ENCODE results near the gene CAMSAP1. TPM values are rescaled to one million over a fixed set of nuclear protein-coding genes. Genes with fewer than 3 reads are reported as not detected.
"Not testable (repeated sequence)": the region's sequence is repeated elsewhere in the genome, so short reads cannot be mapped to it uniquely, and the experiment has no call there.

The CAMSAP1 gene
- total RNA-seq, 1 experiment from 2014 or later: 52.7 TPM

GRCh38 chr9:135919318-135919890, 12.1 kb upstream of the CAMSAP1 start:
- H3K9me3 ChIP-seq (ENCODE audit: control insufficient read depth, low read depth, low read length): peaks cover 35% of the 10 kb centered on the region

GRCh38 chr9:135916227-135916626, 8.9 kb upstream of the CAMSAP1 start:
- H2BK20ac ChIP-seq (ENCODE audit: low read depth, low read length, poor library complexity, severe bottlenecking); H2BK15ac ChIP-seq (ENCODE audit: low read depth, low read length); H2BK5ac ChIP-seq (ENCODE audit: insufficient read length, low read length); H3K4me3 Mint-ChIP-seq; H2AK5ac ChIP-seq (ENCODE audit: insufficient read length, low read length); H3K18ac ChIP-seq (ENCODE audit: insufficient read length, low read depth, low read length); H2AFZ ChIP-seq (ENCODE audit: low read length); H3K4me1 Mint-ChIP-seq; H4K5ac ChIP-seq (ENCODE audit: insufficient read length, low read depth, low read length); H3K56ac ChIP-seq (ENCODE audit: insufficient read length, low read depth, low read length); H3K9ac ChIP-seq (ENCODE audit: extremely low read depth, insufficient read length, low read length); H3K14ac ChIP-seq (ENCODE audit: insufficient read depth, low read length); H2BK120ac ChIP-seq (ENCODE audit: low read depth, low read length, poor library complexity, severe bottlenecking); H4K20me1 ChIP-seq (ENCODE audit: control insufficient read depth, insufficient read depth, insufficient read length); H3K4ac ChIP-seq (ENCODE audit: low read depth, low read length); H3K4me2 ChIP-seq (ENCODE audit: insufficient read depth, insufficient read length, low read length); H3K27ac ChIP-seq (ENCODE audit: insufficient read length, low read depth, low read length); H3K79me2 ChIP-seq (ENCODE audit: insufficient read depth, low read length); H3K23me2 ChIP-seq (ENCODE audit: insufficient read length, low read depth, low read length, poor library complexity, severe bottlenecking); H3K23ac ChIP-seq (ENCODE audit: insufficient read length, low read depth, low read length); H3K79me1 ChIP-seq (ENCODE audit: insufficient read depth, low read depth, low read length, poor library complexity, severe bottlenecking); H2BK12ac ChIP-seq (ENCODE audit: insufficient read length, low read depth, low read length); H3T11ph ChIP-seq (ENCODE audit: low read length); H3K4me1 ChIP-seq (ENCODE audit: insufficient read depth, low read length); H4K8ac ChIP-seq (replicated peaks; ENCODE audit: insufficient read length, low read depth, low read length); H4K91ac ChIP-seq (ENCODE audit: insufficient read length, low read depth, low read length); DNase-seq; H3K27me3 ChIP-seq (ENCODE audit: insufficient read depth, low read length); H3K27ac Mint-ChIP-seq: not testable (repeated sequence)
- peaks cover 41% of the 10 kb centered on the region for H3K9me3 ChIP-seq (ENCODE audit: control insufficient read depth, low read depth, low read length)
- H3K36me3 Mint-ChIP-seq (ENCODE audit: insufficient read depth in 1 of 3, low read depth in 3 of 3): peaks cover 78 to 81% (median 78%) of the 10 kb centered on the region in 3 experiments
- peaks cover 54% of the 10 kb centered on the region for H3K27me3 Mint-ChIP-seq (ENCODE audit: low read depth)
- H3K9me3 Mint-ChIP-seq: peaks cover 64 to 84% of the 10 kb centered on the region in 2 experiments
- WGBS (ENCODE audit: extremely low coverage, insufficient read length, low lambda C conversion rate): no CpG with 5 or more reads among the region's 12 CpGs

More at GRCh38 chr9:135919318-135919890, 12.1 kb upstream of the CAMSAP1 start:
- Mint-ChIP-seq H3K9me3 (peaks cover 51 to 56% of the 10 kb centered on the region in 2 experiments), H3K27me3 (ENCODE audit: low read depth) (peaks cover 46% of the 10 kb centered on the region), H3K4me1 (no peaks in the 10 kb centered on the region), H3K27ac (no peak overlapping the region), H3K4me3 (no peak overlapping the region), H3K36me3 (ENCODE audit: insufficient read depth in 1 of 3, low read depth in 3 of 3) (peaks cover 47 to 54% (median 52%) of the 10 kb centered on the region in 3 experiments)
- H3K27me3 ChIP-seq (ENCODE audit: insufficient read depth, low read length): no peaks in the 10 kb centered on the region
- H2BK5ac ChIP-seq (ENCODE audit: insufficient read length, low read length): no peak overlapping the region
- H3K4me1 ChIP-seq (ENCODE audit: insufficient read depth, low read length): no peaks in the 10 kb centered on the region
- no peak overlapping the region for H3K4me2 ChIP-seq (ENCODE audit: insufficient read depth, insufficient read length, low read length)
- H3K23me2 ChIP-seq (ENCODE audit: insufficient read length, low read depth, low read length, poor library complexity, severe bottlenecking): no peaks in the 10 kb centered on the region
- no peak overlapping the region for H4K91ac ChIP-seq (ENCODE audit: insufficient read length, low read depth, low read length)
- no peak for TF ChIP-seq CTCF (conservative IDR thresholded peaks at IDR 0.05)
- H3T11ph ChIP-seq (ENCODE audit: low read length): no peak overlapping the region
- H3K79me2 ChIP-seq (ENCODE audit: insufficient read depth, low read length): no peaks in the 10 kb centered on the region
- no peak overlapping the region for H2BK20ac ChIP-seq (ENCODE audit: low read depth, low read length, poor library complexity, severe bottlenecking)
- H4K8ac ChIP-seq (replicated peaks; ENCODE audit: insufficient read length, low read depth, low read length): no peak overlapping the region
- H3K18ac ChIP-seq (ENCODE audit: insufficient read length, low read depth, low read length): no peak overlapping the region
- H2AK5ac ChIP-seq (ENCODE audit: insufficient read length, low read length): no peak overlapping the region
- no peak overlapping the region for H2BK12ac ChIP-seq (ENCODE audit: insufficient read length, low read depth, low read length)
- H3K4ac ChIP-seq (ENCODE audit: low read depth, low read length): no peak overlapping the region
- H4K20me1 ChIP-seq (ENCODE audit: control insufficient read depth, insufficient read depth, insufficient read length): no peaks in the 10 kb centered on the region
- H2AFZ ChIP-seq (ENCODE audit: low read length): no peak overlapping the region
- WGBS (ENCODE audit: extremely low coverage, insufficient read length, low lambda C conversion rate): no CpG with 5 or more reads among the region's 11 CpGs
- no peak overlapping the region for H4K5ac ChIP-seq (ENCODE audit: insufficient read length, low read depth, low read length)
- no peak overlapping the region for H2BK120ac ChIP-seq (ENCODE audit: low read depth, low read length, poor library complexity, severe bottlenecking)
- H3K27ac ChIP-seq (ENCODE audit: insufficient read length, low read depth, low read length): no peak overlapping the region
- H3K14ac ChIP-seq (ENCODE audit: insufficient read depth, low read length): no peak overlapping the region
- H3K79me1 ChIP-seq (ENCODE audit: insufficient read depth, low read depth, low read length, poor library complexity, severe bottlenecking): no peaks in the 10 kb centered on the region
- no peak overlapping the region for H3K9ac ChIP-seq (ENCODE audit: extremely low read depth, insufficient read length, low read length)
- no peak overlapping the region for H3K23ac ChIP-seq (ENCODE audit: insufficient read length, low read depth, low read length)
- H3K56ac ChIP-seq (ENCODE audit: insufficient read length, low read depth, low read length): no peak overlapping the region
- no peak for DNase-seq
- no peak overlapping the region for H2BK15ac ChIP-seq (ENCODE audit: low read depth, low read length)

Data from H9 (cell line).